Breast epithelium (tissue), 4 donors: ENCODE results near the gene DEPDC4. TPM values are rescaled to one million over a fixed set of nuclear protein-coding genes. Genes with fewer than 3 reads are reported as not detected.

Experiments used
- DNase-seq, 2 donors: peaks; one replicate each; pipeline ENCODE4 v3.0.0-alpha.2; 2019; ENCODE audit warnings: low spot score in 2 of 2
- H3K27ac ChIP-seq, 2 donors: fragments of 200-600 bp; sonication (generic) in 1 of 2; one replicate each; pipeline ENCODE4 v1.5.1; 2016 to 2019; ENCODE audit warnings: mild to moderate bottlenecking in 1 of 2
- H3K27me3 ChIP-seq, 2 donors: fragments of 200-600 bp; sonication (generic) in 1 of 2; one replicate each; pipeline versions ENCODE4 v1.5.1 to v1.6.0; 2017 to 2019; ENCODE audit warnings: control low read depth in 1 of 2, mild to moderate bottlenecking in 1 of 2
- H3K36me3 ChIP-seq: fragments of 200-600 bp; one replicate; pipeline ENCODE4 v1.5.1; 2019
- H3K4me1 ChIP-seq, 2 donors: fragments of 200-600 bp; sonication (generic); one replicate each; pipeline ENCODE4 v1.5.1; 2016 to 2019; ENCODE audit warnings: control low read depth in 1 of 2
- H3K4me3 ChIP-seq, 3 donors: fragments of 200-600 bp; sonication (generic); 1 replicate in 2 of 3; 2 replicates in 1 of 3; pipeline ENCODE4 v1.5.1; 2016 to 2019; ENCODE audit warnings: mild to moderate bottlenecking in 3 of 3, moderate library complexity in 2 of 3
- H3K9me3 ChIP-seq, 2 donors: fragments of 200-600 bp; sonication (generic) in 1 of 2; one replicate each; pipeline ENCODE4 v1.5.1; 2016 to 2019; ENCODE audit warnings: control low read depth in 1 of 2
- POLR2A ChIP-seq: fragments of 450-650 bp; IDR thresholded peaks from one replicate; pipeline ENCODE4 v1.6.1; 2016; ENCODE audit warnings: antibody characterized with exemption, mild to moderate bottlenecking, moderate library complexity
- POLR2AphosphoS5 ChIP-seq, 3 donors: sonication (generic); formaldehyde crosslinking; IDR thresholded peaks; one replicate each; pipeline ENCODE4 v1.6.1; 2017; ENCODE audit warnings: antibody characterized with exemption in 3 of 3
- intact Hi-C: fragments of 100-400 bp; cut with DNase I; formaldehyde crosslinking; loops from one replicate; pipeline ENCODE4 v1.15.1; 2023; ENCODE audit warnings: low total_unique reads
- total RNA-seq, 3 donors: library from RNA; depleted of rRNA; stranded (reverse); fragments of >200 nt; gene quantifications; one replicate each; pipeline ENCODE4 v1.1.0, GENCODE V29; 2016
- TF ChIP-seq, protein P1 (sequence below), 3 donors: fragments of 450-650 bp; IDR thresholded peaks; one replicate each; pipeline ENCODE4 v1.5.1; 2016 to 2017; ENCODE audit warnings: antibody characterized with exemption in 3 of 3, mild to moderate bottlenecking in 3 of 3, moderate library complexity in 3 of 3

DEPDC4 gene
- total RNA-seq, 3 donors from 2014 or later = 1.3 to 2.3 (median 2.0) TPM

DNA sequence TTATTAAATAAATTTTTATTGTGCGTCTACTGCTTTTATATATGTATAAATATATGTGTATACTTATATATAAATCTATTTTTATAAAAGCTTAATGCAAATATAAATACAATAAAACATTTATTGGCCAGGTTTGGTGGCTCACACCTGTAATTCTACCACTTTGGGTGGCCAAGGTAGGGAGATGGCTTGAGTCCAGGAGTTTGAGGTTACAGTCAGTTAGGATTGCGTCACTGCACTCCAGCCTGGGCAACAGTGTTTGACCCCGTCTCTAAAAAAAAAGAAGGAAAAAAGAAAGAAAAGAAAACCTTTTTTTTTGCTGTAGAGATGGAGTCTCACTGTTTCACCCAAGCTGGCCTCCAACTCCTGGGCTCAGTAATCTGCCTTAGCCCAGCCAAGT, 45.4 kb downstream of the DEPDC4 start:
- Histone ChIP-seq H3K9me3 (no peaks in the 10 kb centered on the region), H3K36me3 (no peaks in the 10 kb centered on the region), H3K27me3 (no peaks in the 10 kb centered on the region), H3K27ac (no peak overlapping the region), H3K4me3 (no peak overlapping the region), H3K4me1 (no peaks in the 10 kb centered on the region)
- DNase-seq = no peak
- intact Hi-C loops = no loop called here
- TF ChIP-seq, protein P1, sequence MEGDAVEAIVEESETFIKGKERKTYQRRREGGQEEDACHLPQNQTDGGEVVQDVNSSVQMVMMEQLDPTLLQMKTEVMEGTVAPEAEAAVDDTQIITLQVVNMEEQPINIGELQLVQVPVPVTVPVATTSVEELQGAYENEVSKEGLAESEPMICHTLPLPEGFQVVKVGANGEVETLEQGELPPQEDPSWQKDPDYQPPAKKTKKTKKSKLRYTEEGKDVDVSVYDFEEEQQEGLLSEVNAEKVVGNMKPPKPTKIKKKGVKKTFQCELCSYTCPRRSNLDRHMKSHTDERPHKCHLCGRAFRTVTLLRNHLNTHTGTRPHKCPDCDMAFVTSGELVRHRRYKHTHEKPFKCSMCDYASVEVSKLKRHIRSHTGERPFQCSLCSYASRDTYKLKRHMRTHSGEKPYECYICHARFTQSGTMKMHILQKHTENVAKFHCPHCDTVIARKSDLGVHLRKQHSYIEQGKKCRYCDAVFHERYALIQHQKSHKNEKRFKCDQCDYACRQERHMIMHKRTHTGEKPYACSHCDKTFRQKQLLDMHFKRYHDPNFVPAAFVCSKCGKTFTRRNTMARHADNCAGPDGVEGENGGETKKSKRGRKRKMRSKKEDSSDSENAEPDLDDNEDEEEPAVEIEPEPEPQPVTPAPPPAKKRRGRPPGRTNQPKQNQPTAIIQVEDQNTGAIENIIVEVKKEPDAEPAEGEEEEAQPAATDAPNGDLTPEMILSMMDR (IDR thresholded peaks at IDR 0.05) = no peak
- no peak for TF ChIP-seq POLR2AphosphoS5 (IDR thresholded peaks at IDR 0.05)
- no peak for TF ChIP-seq POLR2A

DNA sequence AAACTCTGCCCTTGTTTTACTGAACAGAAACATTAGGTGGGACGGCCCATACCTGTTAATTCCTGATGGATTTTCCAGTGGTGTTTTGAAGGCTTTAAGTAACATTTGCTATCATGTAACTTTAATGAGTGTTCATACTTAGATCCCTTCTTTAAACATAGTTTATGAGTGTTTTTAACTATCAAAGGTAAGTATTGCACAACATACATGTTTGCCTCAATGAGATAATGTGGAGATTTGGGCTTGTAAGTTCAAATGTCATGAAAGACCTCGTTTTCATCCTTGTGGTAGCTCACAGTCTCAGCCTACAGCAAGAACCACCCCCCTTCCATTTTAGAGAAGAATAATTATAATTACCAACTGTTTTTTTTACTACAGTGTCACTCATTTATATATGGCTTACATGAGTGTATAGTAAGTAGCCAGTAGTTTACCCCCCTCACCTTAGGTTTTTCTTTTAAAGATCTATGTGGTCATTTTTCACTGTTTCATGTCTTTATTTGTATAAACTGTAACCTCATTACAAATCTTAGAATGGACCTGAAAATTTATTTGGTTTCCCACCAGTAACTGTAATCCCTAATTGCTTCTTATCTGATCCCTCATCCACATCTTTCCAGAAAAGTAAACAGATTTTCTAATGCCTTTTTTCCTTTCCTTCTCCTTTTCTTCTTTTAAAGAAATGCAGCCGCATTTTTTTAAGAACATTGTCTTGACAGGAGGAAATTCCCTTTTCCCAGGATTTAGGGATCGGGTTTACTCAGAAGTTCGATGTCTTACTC, 47.4 kb downstream of the DEPDC4 start:
- TF ChIP-seq POLR2A = no peak
- no peak for TF ChIP-seq POLR2AphosphoS5 (IDR thresholded peaks at IDR 0.05)
- TF ChIP-seq, protein P1 (IDR thresholded peaks at IDR 0.05) = no peak
- Histone ChIP-seq H3K4me3 (no peak overlapping the region), H3K27ac (no peak overlapping the region), H3K36me3 (no peaks in the 10 kb centered on the region), H3K4me1 (no peaks in the 10 kb centered on the region), H3K27me3 (no peaks in the 10 kb centered on the region), H3K9me3 (no peaks in the 10 kb centered on the region)
- DNase-seq = no peak
- intact Hi-C loops = no loop called here

DNA sequence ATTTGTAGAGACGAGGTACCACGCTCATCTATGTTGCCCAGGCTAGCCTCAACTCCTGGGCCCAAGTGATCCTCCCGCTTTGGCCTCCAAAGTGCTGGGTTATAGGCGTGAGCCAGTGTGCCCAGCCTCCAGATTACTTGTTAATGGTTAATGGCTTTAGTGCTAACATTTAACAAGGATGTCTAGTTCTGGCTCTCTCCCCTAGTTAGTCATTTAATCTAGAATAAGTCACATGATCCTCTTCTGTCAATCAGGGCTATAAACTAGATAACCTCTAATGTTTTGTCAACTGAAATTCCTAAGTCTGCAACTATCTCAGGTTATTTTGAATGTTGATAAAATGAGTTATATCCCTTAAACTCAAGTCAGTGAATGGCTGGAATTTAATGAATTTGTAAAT, 50.5 kb downstream of the DEPDC4 start:
- TF ChIP-seq POLR2AphosphoS5 (IDR thresholded peaks at IDR 0.05) (no peak), POLR2A (no peak)
- TF ChIP-seq, protein P1 (IDR thresholded peaks at IDR 0.05) = no peak
- H3K36me3 ChIP-seq = no peaks in the 10 kb centered on the region

DNA sequence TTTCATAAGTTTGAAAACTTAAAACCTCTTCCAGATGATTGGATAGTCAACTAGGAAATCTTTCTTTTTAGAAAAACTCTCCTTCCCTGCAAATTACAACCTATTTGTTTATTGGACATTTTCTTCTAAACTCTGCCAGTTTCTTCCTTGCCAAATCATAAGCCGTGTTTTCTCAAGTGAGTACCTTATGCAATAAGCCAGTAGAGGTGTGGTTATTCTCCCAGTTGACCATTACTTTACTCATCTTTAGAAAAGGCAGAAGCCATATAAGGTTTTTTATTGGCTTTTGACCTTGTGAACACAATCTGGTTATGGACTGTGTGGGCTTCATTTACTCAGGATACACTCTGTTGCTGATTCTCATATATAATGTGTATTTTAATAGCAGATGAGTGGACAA, 51.7 kb downstream of the DEPDC4 start:
- Histone ChIP-seq H3K27me3 (no peaks in the 10 kb centered on the region), H3K4me3 (no peak overlapping the region), H3K27ac (peak overlapping the region; percentile 53 to 64), H3K9me3 (no peaks in the 10 kb centered on the region), H3K4me1 (no peaks in the 10 kb centered on the region), H3K36me3 (no peaks in the 10 kb centered on the region)
- no peak for DNase-seq
- intact Hi-C loops = no loop called here
- no peak for TF ChIP-seq POLR2AphosphoS5 (IDR thresholded peaks at IDR 0.05)
- TF ChIP-seq, protein P1 (IDR thresholded peaks at IDR 0.05) = no peak
- TF ChIP-seq POLR2A = no peak

More for the DNA sequence above, 50.5 kb downstream of the DEPDC4 start:
- H3K27me3 ChIP-seq = no peaks in the 10 kb centered on the region
- no peaks in the 10 kb centered on the region for H3K4me1 ChIP-seq
- DNase-seq = no peak
- intact Hi-C loops = no loop called here
- H3K4me3 ChIP-seq = no peak overlapping the region
- H3K9me3 ChIP-seq = no peaks in the 10 kb centered on the region
- H3K27ac ChIP-seq = no peak overlapping the region

DNA sequence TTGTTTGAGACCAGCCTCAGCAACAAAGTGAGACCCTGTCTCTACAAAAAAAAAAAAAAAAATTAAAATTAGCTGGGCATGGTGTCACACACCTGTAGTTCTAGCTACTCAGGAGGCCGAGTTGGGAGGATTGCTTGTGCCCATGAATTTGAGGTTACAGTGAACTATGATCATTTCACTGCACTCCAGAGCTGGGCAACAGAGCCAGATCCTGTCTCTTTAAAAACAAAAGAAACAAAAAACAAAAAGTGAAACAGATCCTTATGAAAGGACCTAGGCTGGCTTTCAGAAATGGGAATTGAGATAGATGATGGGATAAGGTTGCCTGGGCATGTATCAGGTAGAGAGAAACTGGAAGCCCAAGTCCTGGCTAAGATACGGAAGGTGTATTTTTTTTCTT, 52.4 kb downstream of the DEPDC4 start:
- Histone ChIP-seq H3K36me3 (no peaks in the 10 kb centered on the region), H3K4me1 (no peaks in the 10 kb centered on the region), H3K27ac (peak overlapping the region; percentile 53 to 64), H3K4me3 (no peak overlapping the region), H3K9me3 (no peaks in the 10 kb centered on the region), H3K27me3 (no peaks in the 10 kb centered on the region)
- DNase-seq = no peak
- intact Hi-C loops = no loop called here
- TF ChIP-seq POLR2A (no peak), POLR2AphosphoS5 (IDR thresholded peaks at IDR 0.05) (no peak)
- TF ChIP-seq, protein P1 (IDR thresholded peaks at IDR 0.05) = no peak
